Muscle of back (tissue), 11 donors: ENCODE results near the gene ARRDC1. TPM values are rescaled to one million over a fixed set of nuclear protein-coding genes. Genes with fewer than 3 reads are reported as not detected.
A peak's percentile ranks its signal among the peaks of the same experiment; 100 is the strongest.
"Not testable (repeated sequence)": the region's sequence is repeated elsewhere in the genome, so short reads cannot be mapped to it uniquely, and the experiment has no call there.

Source experiments
- DNase-seq, 3 donors: peaks; one replicate each; pipeline versions ENCODE4 v3.0.0 to v3.0.0-alpha.2; 2013
- polyA plus RNA-seq, 10 donors: library from polyadenylated mRNA; unstranded; fragments of 120-200 nt; gene quantifications; one replicate each; pipeline ENCODE4 v1.2.1, GENCODE V29; 2013; ENCODE audit not compliant: insufficient read length in 10 of 10

The ARRDC1 gene
- polyA plus RNA-seq, 10 donors, result 22.3 to 39.6 (median 33.2) TPM

GRCh38 chr9:137611623-137612609 lies 6.4 kb downstream of the ARRDC1 start:
- no peak for DNase-seq

DNA sequence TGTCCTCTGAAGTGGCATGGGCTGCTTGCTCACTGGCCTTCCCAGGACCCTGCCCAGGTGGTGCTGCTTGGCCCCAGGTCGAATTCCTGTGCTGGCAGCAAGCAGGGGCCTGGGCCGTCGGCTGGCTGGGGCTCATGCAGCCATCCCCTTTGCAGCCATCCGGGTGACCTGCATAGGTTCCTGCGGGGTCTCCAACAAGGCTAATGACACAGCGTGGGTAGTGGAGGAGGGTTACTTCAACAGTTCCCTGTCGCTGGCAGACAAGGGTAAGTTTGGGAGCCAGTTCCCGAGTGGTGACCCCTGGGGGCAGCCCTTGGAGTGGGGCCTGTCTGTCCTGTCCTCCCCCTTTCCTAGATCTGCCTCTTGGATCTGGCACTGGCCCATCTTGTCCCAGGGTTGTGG lies 7.3 kb downstream of the ARRDC1 start:
- no peak for DNase-seq

- no peak for DNase-seq
Observed at GRCh38 chr9:137613259-137613658, 7.8 kb downstream of the ARRDC1 start.

GRCh38 chr9:137613738-137614523 lies 8.4 kb downstream of the ARRDC1 start:
- no peak for DNase-seq

GRCh38 chr9:137614631-137615386 lies 9.3 kb downstream of the ARRDC1 start:
- no peak for DNase-seq

DNA sequence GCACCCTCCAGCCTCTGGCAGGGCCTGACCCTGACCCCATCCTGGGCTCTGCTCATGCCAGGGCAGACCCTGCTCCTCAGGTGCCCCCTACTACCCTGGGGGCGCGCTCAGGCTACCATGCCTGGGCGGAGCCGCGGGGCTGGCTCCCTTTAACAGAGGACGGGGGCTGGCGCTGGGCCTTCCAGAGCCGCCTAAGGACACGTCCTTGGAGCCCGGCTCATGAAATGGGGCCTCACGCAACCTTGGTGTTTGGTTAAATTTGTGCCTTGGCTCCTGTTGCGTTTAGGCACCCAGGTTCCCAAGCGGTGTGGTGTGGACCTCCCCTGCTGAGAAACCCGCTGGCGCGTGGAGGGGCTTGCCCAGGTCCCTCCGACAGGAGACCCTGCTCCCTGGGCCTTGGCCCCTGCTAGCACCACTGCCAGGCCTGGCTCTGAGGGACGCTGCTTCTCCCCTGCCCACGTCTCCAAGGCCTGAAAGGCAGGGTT lies 9.9 kb downstream of the ARRDC1 start:
- no peak for DNase-seq

- peak; percentile 88 to 94 (median 93) for DNase-seq
Observed at GRCh38 chr9:137618105-137619067, 12.9 kb downstream of the ARRDC1 start, which contains the start of gene EHMT1. Gene EHMT1, plus strand, starts transcription at chr9:137619005. Its CDS starts 24 bp downstream, at chr9:137619029.

GRCh38 chr9:137619240-137620047 lies 14.0 kb downstream of the ARRDC1 start:
- peak in 1 of 3 donors; percentile 75 for DNase-seq

DNA sequence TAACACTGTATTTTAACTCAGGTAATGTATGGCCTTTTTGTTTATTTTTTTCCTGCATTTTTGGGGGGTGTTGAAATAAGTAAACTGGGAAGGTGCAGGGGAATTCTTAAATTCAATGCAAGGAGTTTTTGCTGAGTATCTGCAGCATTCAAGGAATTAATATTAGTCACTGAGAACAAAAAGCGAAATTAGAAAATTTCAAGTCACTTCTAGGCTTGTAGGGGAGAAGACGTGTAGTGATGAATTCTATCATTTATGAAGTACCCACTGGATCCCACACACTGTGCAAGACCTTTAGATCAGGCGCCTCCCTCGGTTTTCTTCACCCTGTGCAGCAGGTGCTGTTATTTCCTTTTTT lies 14.5 kb downstream of the ARRDC1 start:
- DNase-seq, result no peak

DNA sequence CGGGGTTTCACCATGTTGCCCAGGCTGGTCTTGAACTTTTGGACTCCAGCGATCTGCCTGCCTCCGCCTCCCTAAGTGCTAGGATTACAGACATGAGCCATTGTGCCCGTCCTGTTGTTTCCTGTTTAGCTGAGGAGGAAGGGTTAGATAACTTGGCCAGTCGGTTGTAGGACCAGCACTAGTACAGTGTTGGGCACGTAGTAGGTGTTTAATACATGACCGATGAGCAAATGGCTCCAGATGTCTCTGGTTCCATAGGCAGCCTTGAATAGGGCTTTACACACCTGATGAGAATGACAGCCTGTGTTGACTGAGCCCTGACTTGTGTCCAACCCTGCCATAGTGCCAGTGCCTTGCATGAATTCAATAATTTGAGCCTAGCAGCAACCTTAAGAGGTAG lies 15.1 kb downstream of the ARRDC1 start:
- no peak for DNase-seq

DNA sequence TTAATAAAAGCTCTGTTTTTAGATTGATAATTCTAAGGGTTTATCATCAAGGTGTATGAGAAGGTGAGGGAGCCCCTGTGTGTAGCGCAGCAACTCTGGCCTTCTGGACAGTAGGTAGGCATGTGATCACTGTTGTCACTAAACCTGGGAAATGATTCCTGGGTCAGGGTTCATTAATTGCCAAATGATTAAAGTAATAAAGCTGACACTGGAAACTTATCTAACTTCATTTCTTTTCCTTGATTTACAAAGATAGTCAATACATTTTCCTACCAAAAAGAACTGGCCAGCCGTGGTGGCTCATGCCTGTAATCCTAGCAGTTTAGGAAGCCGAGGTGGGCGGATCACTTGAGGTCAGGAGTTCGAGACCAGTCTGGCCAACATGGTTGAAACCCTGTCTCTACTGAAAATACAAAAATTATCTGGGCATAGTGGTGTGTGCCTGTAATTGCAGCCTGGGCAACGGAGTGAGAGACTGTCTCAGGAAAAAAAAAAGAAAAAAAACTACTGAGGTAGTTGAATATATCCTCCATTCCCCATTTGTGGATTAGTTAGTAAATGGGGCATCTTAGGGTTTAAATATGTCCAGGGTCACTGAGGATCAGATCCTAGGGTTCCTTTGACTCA lies 15.8 kb downstream of the ARRDC1 start:
- no peak for DNase-seq

DNA sequence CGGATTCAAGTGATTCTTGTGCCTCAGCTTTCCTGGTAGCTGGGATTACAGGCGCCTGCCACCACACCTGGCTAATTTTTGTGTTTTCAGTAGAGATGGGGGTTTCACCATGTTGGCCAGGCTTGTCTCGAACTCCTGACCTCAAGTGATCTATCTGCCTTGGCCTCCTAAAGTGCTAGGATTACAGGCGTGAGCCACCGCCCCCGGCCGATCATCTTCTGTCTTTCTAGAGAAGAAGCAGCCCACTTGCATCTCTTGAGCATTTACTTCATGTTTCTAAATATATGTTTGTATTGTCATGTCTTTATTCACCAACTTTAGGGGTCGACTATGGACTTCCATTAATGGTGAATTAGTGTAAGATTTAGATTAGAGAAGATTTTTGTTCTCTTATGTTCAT lies 16.7 kb downstream of the ARRDC1 start:
- not testable (repeated sequence) for DNase-seq

DNA sequence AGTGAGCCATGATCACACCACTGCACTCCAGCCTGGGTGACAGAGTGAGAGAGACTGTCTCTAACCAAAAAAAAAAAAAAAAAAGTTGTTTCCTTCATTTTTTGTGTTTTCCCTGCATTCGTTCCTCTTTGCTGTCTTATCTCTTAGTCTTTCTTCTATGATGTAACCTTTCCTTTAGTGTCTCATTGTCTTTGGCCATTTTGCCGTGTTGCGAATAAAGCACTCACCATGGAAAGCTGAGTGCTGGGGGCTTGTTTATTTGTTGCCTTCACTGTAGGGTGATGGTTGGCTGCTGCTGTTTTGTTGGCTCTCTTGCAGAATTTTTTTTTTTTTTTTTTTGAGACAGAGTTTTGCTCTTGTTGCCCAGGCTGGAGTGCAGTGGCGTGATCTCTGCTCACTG lies 21.0 kb downstream of the ARRDC1 start:
- no peak for DNase-seq

GRCh38 chr9:137627406-137627805 lies 21.9 kb downstream of the ARRDC1 start:
- DNase-seq, result not testable (repeated sequence)

DNA sequence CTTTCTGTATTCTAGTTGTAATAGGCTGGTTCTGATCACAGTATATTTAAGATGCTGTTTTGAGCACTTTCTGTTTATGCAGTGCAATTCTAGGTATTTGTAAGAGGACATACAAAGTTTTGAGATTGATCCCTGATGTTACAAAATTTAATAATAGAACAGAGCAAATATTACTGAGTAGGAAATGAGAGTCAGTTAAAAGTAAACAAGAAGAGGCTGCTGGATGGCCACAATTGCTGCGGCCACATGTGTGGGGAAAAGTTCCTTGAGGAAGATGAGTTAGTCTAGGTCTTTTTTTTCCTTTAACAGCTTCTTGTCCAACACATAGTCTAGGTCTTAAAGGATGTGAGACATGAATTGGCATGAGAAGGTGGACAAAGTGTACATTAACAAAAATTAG lies 24.6 kb downstream of the ARRDC1 start:
- DNase-seq, result no peak

DNA sequence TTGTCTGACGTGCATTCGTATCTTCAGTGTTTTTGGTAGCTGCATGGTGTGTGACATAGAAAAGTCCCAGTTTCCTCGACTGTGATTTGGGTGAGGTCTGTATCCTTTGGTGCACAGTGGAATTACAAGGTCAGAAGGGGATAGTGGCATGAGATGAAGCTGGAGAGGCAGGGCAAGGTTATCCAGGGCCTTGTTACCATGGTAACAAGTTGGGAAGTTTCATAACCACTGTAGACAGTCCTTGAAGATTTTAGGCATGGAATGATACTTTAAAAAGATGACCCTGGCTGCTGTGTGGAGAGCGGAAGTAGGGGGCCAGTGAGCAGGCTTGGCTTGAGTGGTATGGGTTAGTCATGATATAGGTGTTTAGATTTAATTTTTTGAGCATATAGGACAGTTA lies 25.2 kb downstream of the ARRDC1 start:
- no peak for DNase-seq

GRCh38 chr9:137631345-137632229 lies 26.1 kb downstream of the ARRDC1 start:
- DNase-seq, result no peak
